VCaP (cell line): ENCODE results near the gene XXYLT1.

Experiments
- H3K27ac ChIP-seq: fragments of 450-650 bp; 2 replicates; pipeline ENCODE4 v1.5.1; 2017
- TF ChIP-seq, protein P1 (sequence below): fragments of 450-650 bp; conservative IDR thresholded peaks from 2 replicates; pipeline ENCODE4 v1.5.1; 2017; ENCODE audit warnings: mild to moderate bottlenecking, moderate library complexity

Gene XXYLT1

DNA sequence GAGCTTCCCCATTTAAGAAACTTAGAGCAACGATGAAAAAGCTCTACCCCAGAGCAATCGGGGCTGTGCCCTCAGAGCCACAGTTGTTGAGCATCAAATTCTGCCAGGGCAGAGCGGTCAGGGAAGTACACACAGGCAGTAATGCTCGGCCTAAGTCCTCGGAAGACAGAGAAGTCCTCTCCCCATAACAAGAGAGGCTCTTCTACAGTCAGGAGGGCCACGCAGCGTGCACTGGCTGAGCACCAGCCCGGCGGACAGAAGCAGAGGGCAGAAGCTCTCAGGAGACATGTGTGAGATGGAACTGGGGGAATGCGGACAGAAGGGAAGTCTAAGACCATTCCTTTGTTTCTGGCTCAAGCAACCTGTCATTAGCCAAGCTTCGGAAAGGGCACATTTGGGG is 95.9 kb downstream of the XXYLT1 start:
- no peak overlapping the region for H3K27ac ChIP-seq
- TF ChIP-seq, protein P1, sequence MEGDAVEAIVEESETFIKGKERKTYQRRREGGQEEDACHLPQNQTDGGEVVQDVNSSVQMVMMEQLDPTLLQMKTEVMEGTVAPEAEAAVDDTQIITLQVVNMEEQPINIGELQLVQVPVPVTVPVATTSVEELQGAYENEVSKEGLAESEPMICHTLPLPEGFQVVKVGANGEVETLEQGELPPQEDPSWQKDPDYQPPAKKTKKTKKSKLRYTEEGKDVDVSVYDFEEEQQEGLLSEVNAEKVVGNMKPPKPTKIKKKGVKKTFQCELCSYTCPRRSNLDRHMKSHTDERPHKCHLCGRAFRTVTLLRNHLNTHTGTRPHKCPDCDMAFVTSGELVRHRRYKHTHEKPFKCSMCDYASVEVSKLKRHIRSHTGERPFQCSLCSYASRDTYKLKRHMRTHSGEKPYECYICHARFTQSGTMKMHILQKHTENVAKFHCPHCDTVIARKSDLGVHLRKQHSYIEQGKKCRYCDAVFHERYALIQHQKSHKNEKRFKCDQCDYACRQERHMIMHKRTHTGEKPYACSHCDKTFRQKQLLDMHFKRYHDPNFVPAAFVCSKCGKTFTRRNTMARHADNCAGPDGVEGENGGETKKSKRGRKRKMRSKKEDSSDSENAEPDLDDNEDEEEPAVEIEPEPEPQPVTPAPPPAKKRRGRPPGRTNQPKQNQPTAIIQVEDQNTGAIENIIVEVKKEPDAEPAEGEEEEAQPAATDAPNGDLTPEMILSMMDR, result no peak

DNA sequence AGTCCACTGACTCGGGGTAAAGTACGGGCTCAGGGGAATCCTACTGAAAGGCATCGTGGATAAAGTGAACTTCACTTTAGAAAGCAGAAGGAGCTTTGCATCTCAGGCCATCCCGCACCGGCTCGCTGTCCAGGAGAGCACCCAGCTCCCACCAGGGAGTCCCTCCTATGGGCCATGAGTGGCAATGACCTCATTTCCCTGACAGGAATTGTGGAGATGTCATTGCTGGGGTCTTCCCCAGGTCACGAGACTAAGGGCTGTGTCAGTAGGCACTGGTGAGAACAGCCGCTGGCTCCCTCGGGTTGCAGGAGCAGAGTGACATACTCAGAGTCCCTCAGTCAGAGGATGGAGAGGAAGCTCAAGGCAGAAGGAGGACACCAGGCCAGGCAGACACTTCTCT is 97.3 kb downstream of the XXYLT1 start:
- H3K27ac ChIP-seq, result no peak overlapping the region
- TF ChIP-seq, protein P1, result no peak

DNA sequence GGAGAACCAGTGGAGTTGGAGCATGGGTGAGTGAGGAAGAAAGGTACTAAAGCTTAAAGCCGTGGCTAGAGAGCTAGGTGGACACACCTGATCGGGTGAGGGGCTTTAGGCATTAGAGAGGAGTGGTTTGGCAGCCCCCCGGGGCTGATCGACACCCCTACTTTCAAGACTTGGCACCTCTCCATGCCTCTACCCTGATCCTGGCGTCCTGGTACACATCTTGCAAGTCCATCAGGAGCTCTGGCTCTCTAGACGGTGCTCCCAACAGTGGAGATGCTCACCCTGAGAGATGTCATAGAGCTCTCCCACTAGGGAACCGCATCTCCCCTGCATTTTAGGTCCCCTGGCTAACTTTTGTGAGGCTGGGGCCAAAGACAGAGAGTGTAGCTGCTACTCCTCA is 98.1 kb downstream of the XXYLT1 start:
- TF ChIP-seq, protein P1, result no peak

DNA sequence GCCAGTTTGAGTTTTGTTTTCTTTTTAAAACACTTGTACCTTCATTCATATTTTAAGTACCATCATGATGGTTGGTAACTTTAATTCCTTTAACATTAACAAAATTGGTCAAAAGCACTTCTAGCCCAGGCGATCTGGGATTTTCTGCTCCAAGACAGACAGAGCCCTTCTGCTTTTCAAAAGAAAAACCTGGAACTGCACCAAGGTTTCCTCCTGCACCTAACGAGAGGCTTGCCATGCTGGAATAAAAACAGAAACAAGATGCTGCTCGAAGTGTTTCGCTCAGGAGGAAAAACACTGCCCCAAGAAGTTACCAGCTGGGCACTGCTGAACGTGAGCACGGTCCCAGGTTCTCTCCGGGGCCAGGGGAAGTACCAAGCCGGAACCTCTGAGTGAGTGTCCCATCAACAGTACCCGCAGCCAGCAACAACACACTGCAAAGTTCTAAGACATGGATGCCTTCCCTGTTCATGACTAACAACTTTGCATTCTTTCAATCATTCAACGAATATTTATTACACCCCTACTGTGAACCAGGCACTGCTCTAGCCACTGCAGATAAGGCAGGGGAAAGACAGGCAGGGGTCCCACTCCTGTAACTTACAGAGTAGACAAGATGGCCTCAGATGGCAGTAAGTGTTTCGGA is 98.8 kb downstream of the XXYLT1 start:
- H3K27ac ChIP-seq, result no peak overlapping the region
- TF ChIP-seq, protein P1, result no peak

More for the DNA sequence above, 98.1 kb downstream of the XXYLT1 start:
- no peak overlapping the region for H3K27ac ChIP-seq

DNA sequence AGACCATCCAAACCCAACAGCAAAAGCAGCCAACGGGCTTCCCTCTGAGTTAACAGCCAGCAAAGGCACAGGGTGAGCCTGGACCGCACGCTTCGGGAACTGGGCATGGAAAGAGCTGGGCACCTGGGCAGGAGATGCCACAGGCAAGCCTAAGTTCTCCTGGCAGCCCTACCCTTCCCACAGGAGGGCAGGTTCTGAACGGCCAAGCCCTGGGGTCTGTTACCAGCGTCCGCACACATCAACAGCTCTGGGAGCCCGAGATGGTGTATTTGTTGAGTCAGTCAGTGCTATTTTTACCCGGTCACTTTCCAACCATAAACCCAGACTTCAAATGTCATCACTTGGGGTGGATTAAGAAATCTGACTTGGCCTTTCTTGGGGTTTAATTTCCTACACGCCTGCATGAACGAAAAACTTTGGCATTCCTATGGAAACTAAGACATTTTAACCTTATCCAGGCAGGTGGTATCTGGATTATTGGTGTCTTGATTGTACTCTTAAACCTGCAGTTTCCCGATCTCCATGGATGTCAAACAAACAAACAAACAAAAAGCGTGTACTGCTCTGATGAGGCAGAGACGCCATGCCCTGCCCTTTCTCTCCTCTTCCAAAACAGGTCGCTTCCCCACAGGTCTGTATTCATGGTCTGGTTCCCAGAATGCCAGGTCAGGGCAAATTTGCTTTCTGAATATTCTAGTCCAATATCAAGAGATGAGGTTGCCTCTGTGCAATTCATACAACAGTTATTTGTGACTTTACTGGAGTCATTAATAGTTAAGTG is 99.7 kb downstream of the XXYLT1 start:
- TF ChIP-seq, protein P1, result no peak
- H3K27ac ChIP-seq, result no peak overlapping the region

DNA sequence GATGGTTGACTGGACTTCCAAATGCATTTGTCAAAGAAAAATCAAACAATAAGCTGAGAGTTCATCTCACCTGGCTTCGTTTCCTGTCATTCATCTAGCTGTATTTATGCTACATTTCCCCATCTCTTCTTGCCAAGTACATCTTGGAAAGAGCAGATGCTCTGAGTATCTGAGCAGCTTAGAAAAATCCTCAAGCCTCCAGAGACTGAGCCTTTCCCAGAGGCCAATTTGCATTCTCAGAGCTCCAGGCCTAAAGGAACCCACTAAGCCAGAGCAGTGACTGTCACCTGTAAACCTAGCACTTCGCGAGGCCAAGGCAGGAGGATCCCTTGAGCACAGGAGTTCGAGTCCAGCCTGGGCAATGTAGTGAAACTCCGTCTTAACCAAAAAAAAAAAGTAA is 100.5 kb downstream of the XXYLT1 start:
- H3K27ac ChIP-seq, result no peak overlapping the region
- TF ChIP-seq, protein P1, result no peak

DNA sequence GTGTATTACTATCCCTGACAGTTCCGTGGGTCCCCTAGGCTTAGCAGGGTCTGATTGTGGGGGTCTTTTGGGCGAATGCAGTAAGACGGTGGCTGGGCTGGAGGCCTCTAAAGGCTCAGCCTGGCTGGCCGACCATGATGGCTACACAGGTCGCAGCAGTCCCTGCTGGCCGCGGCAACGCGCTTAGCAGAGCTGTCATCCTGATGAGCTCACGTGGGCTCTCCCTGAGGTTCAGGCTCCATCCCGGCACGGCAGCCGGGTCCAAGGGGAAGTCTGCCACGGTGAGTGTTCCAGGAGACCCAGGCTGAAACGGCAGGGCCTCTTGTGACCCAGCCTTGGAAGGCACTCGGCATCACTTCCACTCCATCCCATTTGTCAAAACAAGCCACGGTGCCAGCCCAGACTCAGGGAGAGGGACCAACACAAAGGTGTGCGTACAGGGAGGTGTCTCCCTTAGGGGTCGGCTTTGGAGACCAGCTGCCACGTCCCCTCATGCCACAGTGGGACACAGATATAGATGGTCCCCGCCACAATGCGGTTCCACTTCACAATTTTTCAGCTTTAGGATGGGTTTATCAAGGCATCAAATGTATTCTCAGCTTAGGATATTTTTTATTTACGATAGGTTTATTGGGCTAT is 101.8 kb downstream of the XXYLT1 start:
- no peak overlapping the region for H3K27ac ChIP-seq
- TF ChIP-seq, protein P1, result no peak
